Uterus (tissue), 4 donors: ENCODE results near the gene LINGO1. TPM values are rescaled to one million over a fixed set of nuclear protein-coding genes. Genes with fewer than 3 reads are reported as not detected.

Experiments
- DNase-seq, 2 donors: peaks; one replicate each; pipeline ENCODE4 v3.0.0-alpha.2; 2019 to 2020
- H3K27ac ChIP-seq, 2 donors: fragments of 200-600 bp; sonication (generic); 1 replicate in 1 of 2; 2 replicates in 1 of 2; pipeline ENCODE4 v1.5.1; 2016 to 2018
- H3K27me3 ChIP-seq, 2 donors: fragments of 200-600 bp; sonication (generic); one replicate each; pipeline ENCODE4 v1.5.1; 2018 to 2019; ENCODE audit warnings: control low read depth in 1 of 2
- H3K36me3 ChIP-seq, 2 donors: fragments of 200-600 bp; sonication (generic); one replicate each; pipeline ENCODE4 v1.5.1; 2019; ENCODE audit warnings: control low read depth in 1 of 2
- H3K4me1 ChIP-seq, 2 donors: fragments of 200-600 bp; sonication (generic); one replicate each; pipeline ENCODE4 v1.5.1; 2018 to 2019; ENCODE audit warnings: control low read depth in 1 of 2
- H3K4me3 ChIP-seq, 2 donors: fragments of 200-600 bp; sonication (generic); 1 replicate in 1 of 2; 2 replicates in 1 of 2; pipeline ENCODE4 v1.5.1; 2018 to 2019; ENCODE audit warnings: mild to moderate bottlenecking in 1 of 2
- H3K9me3 ChIP-seq, 2 donors: fragments of 200-600 bp; sonication (generic); one replicate each; pipeline ENCODE4 v1.5.1; 2019; ENCODE audit warnings: control low read depth in 1 of 2
- CTCF ChIP-seq, 4 experiments: fragments of 200-600 bp in 2 of 4; fragments of 450-650 bp in 2 of 4; sonication (generic) in 2 of 4; IDR thresholded peaks; one replicate each; pipeline ENCODE4 v1.5.1; 2016 to 2019; ENCODE audit warnings: antibody characterized with exemption in 4 of 4, mild to moderate bottlenecking in 2 of 4, moderate library complexity in 1 of 4
- POLR2A ChIP-seq, 2 donors: fragments of 450-650 bp; IDR thresholded peaks; one replicate each; pipeline ENCODE4 v1.6.1; 2016; ENCODE audit warnings: antibody characterized with exemption in 2 of 2, mild to moderate bottlenecking in 1 of 2, moderate library complexity in 1 of 2
- intact Hi-C: fragments of 100-400 bp; cut with DNase I; formaldehyde crosslinking; loops from one replicate; pipeline ENCODE4 v1.15.1; 2023; ENCODE audit warnings: low total_unique reads
- total RNA-seq, 4 donors: library from RNA; depleted of rRNA in 3 of 4; stranded (reverse); fragments of >200 nt in 3 of 4; gene quantifications; one replicate each; pipeline versions ENCODE4 v1.1.0 to v1.2.4, GENCODE V29; 2014 to 2023
- donor health status: DM: yes; HTN: yes; CAD: no.

The LINGO1 gene
- 1 to 10 TPM in 2 of 4 donors, under 1 TPM in 1, not detected in 1; 0.26 to 9.6 (median 8.4) TPM for total RNA-seq

GRCh38 chr15:77632534-77633133 is at the start of gene LINGO1:
Gene LINGO1 (minus strand): TSS chr15:77632912. CDS start chr15:77632315, 597 bp downstream.
- TF ChIP-seq POLR2A (IDR thresholded peaks at IDR 0.05) (no peak), CTCF (IDR thresholded peaks at IDR 0.05) (no peak)
- Histone ChIP-seq H3K27me3 (peaks cover 14 to 18% of the 10 kb centered on the region in 2 donors), H3K36me3 (no peaks in the 10 kb centered on the region), H3K9me3 (no peaks in the 10 kb centered on the region), H3K4me1 (peaks cover 0 to 11% of the 10 kb centered on the region in 2 donors), H3K4me3 (peak within 1 kb of the TSS; percentile 20 to 52), H3K27ac (peak within 1 kb of the TSS; percentile 8 to 38)
- intact Hi-C loops = no loop called here
- no peak for DNase-seq

DNA sequence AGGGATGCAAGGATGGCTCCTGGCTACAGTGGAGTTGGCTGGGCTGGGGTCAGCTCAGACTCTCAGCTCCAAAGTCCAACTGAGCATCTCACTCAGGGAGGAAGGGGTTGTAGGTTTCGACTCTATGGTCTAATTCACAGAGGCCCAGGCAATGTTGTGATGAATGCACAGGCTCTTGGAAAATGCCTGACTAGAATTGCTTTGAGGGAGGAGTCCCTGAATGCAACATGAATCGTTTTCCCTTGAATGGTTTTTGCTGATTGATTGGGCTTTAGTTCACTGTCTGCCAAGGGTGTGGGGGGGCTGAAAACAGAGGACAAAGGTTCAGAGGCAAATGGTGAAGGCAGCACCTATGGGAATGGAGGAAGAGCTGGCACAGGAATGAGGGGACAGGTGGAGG is 48.6 kb upstream of the LINGO1 start:
- no peak for TF ChIP-seq CTCF (IDR thresholded peaks at IDR 0.05)
- TF ChIP-seq POLR2A (IDR thresholded peaks at IDR 0.05) = no peak
- Histone ChIP-seq H3K9me3 (no peaks in the 10 kb centered on the region), H3K4me3 (no peak overlapping the region), H3K4me1 (no peaks in the 10 kb centered on the region), H3K27me3 (no peaks in the 10 kb centered on the region), H3K27ac (no peak overlapping the region), H3K36me3 (no peaks in the 10 kb centered on the region)
- intact Hi-C loops = no loop called here
- DNase-seq = no peak

GRCh38 chr15:77676569-77677375 is 44.1 kb upstream of the LINGO1 start:
- Histone ChIP-seq H3K27me3 (no peaks in the 10 kb centered on the region), H3K36me3 (no peaks in the 10 kb centered on the region), H3K4me3 (no peak overlapping the region), H3K9me3 (no peaks in the 10 kb centered on the region), H3K27ac (no peak overlapping the region), H3K4me1 (no peaks in the 10 kb centered on the region)
- DNase-seq = no peak
- intact Hi-C loops = no loop called here
- TF ChIP-seq POLR2A (IDR thresholded peaks at IDR 0.05) = no peak
- TF ChIP-seq CTCF (IDR thresholded peaks at IDR 0.05) = no peak

- H3K27me3 ChIP-seq = no peaks in the 10 kb centered on the region
- H3K9me3 ChIP-seq = no peaks in the 10 kb centered on the region
- H3K4me1 ChIP-seq = no peaks in the 10 kb centered on the region
- TF ChIP-seq POLR2A (IDR thresholded peaks at IDR 0.05) (no peak), CTCF (IDR thresholded peaks at IDR 0.05) (no peak)
- H3K36me3 ChIP-seq = no peaks in the 10 kb centered on the region
- no peak overlapping the region for H3K27ac ChIP-seq
- no peak for DNase-seq
- H3K4me3 ChIP-seq = no peak overlapping the region
- intact Hi-C loops = no loop called here
These were observed 43.2 kb upstream of the LINGO1 start for GRCh38 chr15:77675806-77676415.

DNA sequence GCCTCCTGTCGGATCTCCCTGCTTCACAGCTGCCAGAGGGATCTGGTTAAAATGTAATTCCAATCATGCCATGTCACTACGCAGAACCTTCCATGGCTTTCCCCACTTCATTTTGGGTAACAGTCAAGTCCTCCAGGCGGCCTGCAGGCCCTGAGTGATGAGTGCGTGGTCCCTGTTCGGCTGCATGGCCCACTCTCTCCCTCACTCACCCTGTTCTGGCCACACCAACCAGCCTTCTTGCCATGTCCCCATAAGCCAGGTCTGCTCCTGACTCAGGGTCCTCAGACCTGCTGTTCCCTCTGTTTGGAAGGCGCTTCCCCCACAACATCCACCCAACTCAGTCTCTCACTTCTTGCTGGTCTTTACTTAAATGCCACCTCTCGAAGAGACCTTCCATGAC is 41.6 kb upstream of the LINGO1 start:
- no peak for DNase-seq
- no peaks in the 10 kb centered on the region for H3K27me3 ChIP-seq
- no peaks in the 10 kb centered on the region for H3K9me3 ChIP-seq
- H3K4me1 ChIP-seq = no peaks in the 10 kb centered on the region
- H3K27ac ChIP-seq = no peak overlapping the region
- no peak overlapping the region for H3K4me3 ChIP-seq
- intact Hi-C loops = no loop called here
- no peaks in the 10 kb centered on the region for H3K36me3 ChIP-seq
- TF ChIP-seq POLR2A (IDR thresholded peaks at IDR 0.05) (no peak), CTCF (IDR thresholded peaks at IDR 0.05) (no peak)
